Dedifferentiated amniotic fluid mesenchymal stem cell (primary cell): ENCODE results near the gene SPOCK1.
"Not testable (repeated sequence)": the region's sequence is repeated elsewhere in the genome, so short reads cannot be mapped to it uniquely, and the experiment has no call there.

ENCODE experiments used
- DNase-seq: peaks from one replicate; pipeline ENCODE4 v3.0.0-alpha.2; 2016; ENCODE audit errors: extremely low spot score

Gene SPOCK1

GRCh38 chr5:137266186-137266585 is 232.9 kb downstream of the SPOCK1 start:
- DNase-seq = no peak

- DNase-seq = no peak
These were observed 233.7 kb downstream of the SPOCK1 start for GRCh38 chr5:137265457-137265856.

- peak; percentile 59 for DNase-seq
These were observed 234.6 kb downstream of the SPOCK1 start for GRCh38 chr5:137264573-137264972.

- DNase-seq = no peak
These were observed 235.1 kb downstream of the SPOCK1 start for GRCh38 chr5:137264041-137264440.

GRCh38 chr5:137263371-137264005 is 235.6 kb downstream of the SPOCK1 start:
- no peak for DNase-seq

- DNase-seq = no peak
These were observed 236.3 kb downstream of the SPOCK1 start for GRCh38 chr5:137262818-137263217.

- DNase-seq = no peak
These were observed 238.1 kb downstream of the SPOCK1 start for GRCh38 chr5:137260820-137261695.

GRCh38 chr5:137259115-137259514 is 240.0 kb downstream of the SPOCK1 start:
- DNase-seq = not testable (repeated sequence)

GRCh38 chr5:137254119-137255090 is 244.7 kb downstream of the SPOCK1 start:
- DNase-seq = no peak

- DNase-seq = peak; percentile 24
These were observed 246.6 kb downstream of the SPOCK1 start for GRCh38 chr5:137252512-137252911.

GRCh38 chr5:137250421-137250820 is 248.7 kb downstream of the SPOCK1 start:
- no peak for DNase-seq

- DNase-seq = no peak
These were observed 250.6 kb downstream of the SPOCK1 start for GRCh38 chr5:137248527-137248926.

- DNase-seq = no peak
These were observed 253.7 kb downstream of the SPOCK1 start for GRCh38 chr5:137245438-137245837.

GRCh38 chr5:137240285-137240684 is 258.8 kb downstream of the SPOCK1 start:
- no peak for DNase-seq

- no peak for DNase-seq
These were observed 262.1 kb downstream of the SPOCK1 start for GRCh38 chr5:137236849-137237507.

GRCh38 chr5:137236252-137236651 is 262.9 kb downstream of the SPOCK1 start:
- no peak for DNase-seq

- no peak for DNase-seq
These were observed 263.9 kb downstream of the SPOCK1 start for GRCh38 chr5:137234973-137235943.

GRCh38 chr5:137233726-137234125 is 265.4 kb downstream of the SPOCK1 start:
- no peak for DNase-seq

- not testable (repeated sequence) for DNase-seq
These were observed 265.8 kb downstream of the SPOCK1 start for GRCh38 chr5:137233304-137233703.

- DNase-seq = peak; percentile 21
These were observed 267.6 kb downstream of the SPOCK1 start for GRCh38 chr5:137231540-137231939.
